CD8-positive, alpha-beta memory T cell (primary cell): ENCODE results near the gene LRBA. TPM values are rescaled to one million over a fixed set of nuclear protein-coding genes. Genes with fewer than 3 reads are reported as not detected.
A peak's percentile ranks its signal among the peaks of the same experiment; 100 is the strongest.
"Not testable (repeated sequence)": the region's sequence is repeated elsewhere in the genome, so short reads cannot be mapped to it uniquely, and the experiment has no call there.

Experiments
- CTCF ChIA-PET: fragments of 350-600 bp; sonication (Branson Sonifier 250); formaldehyde crosslinking; loops from one replicate; lab custom pipeline; 2021; ENCODE audit warnings: antibody characterized with exemption; lab: Charles Lee
- POLR2A ChIA-PET: fragments of 350-600 bp; sonication (Branson Sonifier 250); formaldehyde crosslinking; loops from one replicate; lab custom pipeline; 2021; ENCODE audit warnings: antibody characterized with exemption; lab: Charles Lee
- DNase-seq, 5 donors: peaks; one replicate each; pipeline versions ENCODE4 v3.0.0 to v3.0.0-alpha.2; 2020 to 2022; ENCODE audit warnings: mixed read lengths in 1 of 5
- H3K27ac ChIP-seq: one replicate; pipeline ENCODE4 v1.7.0; 2013; ENCODE audit warnings: low read depth, mild to moderate bottlenecking, low read length, moderate library complexity
- H3K27me3 ChIP-seq: 2 replicates; pipeline ENCODE4 v1.7.0; 2013; ENCODE audit warnings: low read length, mild to moderate bottlenecking; ENCODE audit not compliant: insufficient read depth, poor library complexity, severe bottlenecking
- H3K36me3 ChIP-seq: 2 replicates; pipeline ENCODE4 v1.7.0; 2013; ENCODE audit warnings: mild to moderate bottlenecking, low read length, moderate library complexity; ENCODE audit not compliant: insufficient read depth
- H3K4me1 ChIP-seq: 2 replicates; pipeline ENCODE4 v1.7.0; 2013; ENCODE audit warnings: mild to moderate bottlenecking, low read length, moderate library complexity; ENCODE audit not compliant: insufficient read depth
- H3K4me3 ChIP-seq: 2 replicates; pipeline ENCODE4 v1.7.0; 2013; ENCODE audit warnings: mild to moderate bottlenecking, low read length
- H3K9me3 ChIP-seq: 2 replicates; pipeline ENCODE4 v1.7.0; 2013; ENCODE audit warnings: mild to moderate bottlenecking, low read length
- H3K27ac Mint-ChIP-seq, 8 donors: one replicate each; pipeline ENCODE4 v1.8.0; 2020 to 2021; ENCODE audit warnings: mixed read lengths in 8 of 8, mild to moderate bottlenecking in 6 of 8, inconsistent platforms in 3 of 8, moderate library complexity in 3 of 8
- H3K27me3 Mint-ChIP-seq, 2 donors: one replicate each; pipeline ENCODE4 v1.8.0; 2020 to 2021; ENCODE audit warnings: mixed read lengths in 2 of 2, mild to moderate bottlenecking in 1 of 2, moderate library complexity in 1 of 2
- H3K36me3 Mint-ChIP-seq, 3 donors: one replicate each; pipeline ENCODE4 v1.8.0; 2020 to 2021; ENCODE audit warnings: mixed read lengths in 3 of 3, inconsistent platforms in 1 of 3, mild to moderate bottlenecking in 1 of 3
- H3K4me1 Mint-ChIP-seq, 3 donors: one replicate each; pipeline ENCODE4 v1.8.0; 2020 to 2021; ENCODE audit warnings: mixed read lengths in 3 of 3, inconsistent platforms in 1 of 3, mild to moderate bottlenecking in 1 of 3
- H3K4me3 Mint-ChIP-seq, 7 donors: one replicate each; pipeline ENCODE4 v1.8.0; 2020 to 2021; ENCODE audit warnings: mixed read lengths in 7 of 7, mild to moderate bottlenecking in 6 of 7, moderate library complexity in 4 of 7, inconsistent platforms in 2 of 7
- H3K9me3 Mint-ChIP-seq, 5 donors: one replicate each; pipeline ENCODE4 v1.8.0; 2020 to 2022; ENCODE audit warnings: mixed read lengths in 5 of 5, mild to moderate bottlenecking in 3 of 5, moderate library complexity in 2 of 5, inconsistent platforms in 1 of 5
- polyA plus RNA-seq: library from polyadenylated mRNA; unstranded; fragments of 300-500 nt; fragmentation: Illumina TruSeq; gene quantifications from one replicate; pipeline ENCODE4 v1.2.3, GENCODE V29; 2021
- total RNA-seq, 2 experiments: library from RNA; stranded (reverse); gene quantifications; one replicate each; pipeline ENCODE4 v1.2.3, GENCODE V29; 2021

The LRBA gene
- total and polyA plus RNA-seq, 3 experiments from 2014 or later = 25.9 to 61.9 (median 56.4) TPM

GRCh38 chr4:150970685-150971151 is 44.4 kb downstream of the LRBA start:
- no peaks in the 10 kb centered on the region for H3K36me3 ChIP-seq
- no peak overlapping the region for H3K4me3 ChIP-seq
- Mint-ChIP-seq H3K36me3 (peaks cover 0 to 1% (median 0%) of the 10 kb centered on the region in 3 donors), H3K27me3 (no peaks in the 10 kb centered on the region), H3K4me1 (peaks cover 66 to 83% (median 82%) of the 10 kb centered on the region in 3 donors), H3K9me3 (no peaks in the 10 kb centered on the region), H3K4me3 (peak overlapping the region in 1 of 7 donors; percentile 32), H3K27ac (peak overlapping the region in 4 of 8 donors; percentile 1 to 47 (median 30))
- DNase-seq = no peak
- ChIA-PET POLR2A (no interaction called here), CTCF (interaction anchor here (0.6 to 1.1 kb wide), 2 partner anchors 11 to 114 kb away, joined by 4 read pairs; no protein-coding TSS in a partner anchor)
- no peaks in the 10 kb centered on the region for H3K27me3 ChIP-seq
- peaks cover 19% of the 10 kb centered on the region for H3K4me1 ChIP-seq
- no peaks in the 10 kb centered on the region for H3K9me3 ChIP-seq
- no peak overlapping the region for H3K27ac ChIP-seq

DNA sequence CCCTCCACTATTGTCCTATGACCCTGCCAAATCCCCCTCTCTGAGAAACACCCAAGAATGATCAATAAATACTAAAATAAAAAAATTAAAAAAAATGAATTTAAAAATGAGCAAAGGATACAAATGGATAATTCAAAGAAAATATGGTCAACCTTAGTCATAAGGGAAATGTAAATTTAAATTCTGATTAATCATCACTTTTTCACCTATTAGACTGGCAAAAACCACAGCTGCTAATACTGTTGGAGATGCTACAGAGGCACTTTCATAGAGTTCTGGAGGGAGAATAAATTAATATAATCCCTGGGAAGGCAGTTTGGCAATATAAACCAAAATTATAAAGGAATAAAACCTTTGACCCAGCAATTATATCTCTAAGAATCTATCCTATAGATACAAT is 50.3 kb downstream of the LRBA start:
- Mint-ChIP-seq H3K36me3 (peaks cover 0 to 1% (median 0%) of the 10 kb centered on the region in 3 donors), H3K9me3 (no peaks in the 10 kb centered on the region), H3K27me3 (no peaks in the 10 kb centered on the region), H3K4me3 (no peak overlapping the region), H3K4me1 (peaks cover 37 to 62% (median 50%) of the 10 kb centered on the region in 3 donors), H3K27ac (no peak overlapping the region)
- H3K27ac ChIP-seq = no peak overlapping the region
- no peaks in the 10 kb centered on the region for H3K27me3 ChIP-seq
- no peaks in the 10 kb centered on the region for H3K36me3 ChIP-seq
- ChIA-PET CTCF (no interaction called here), POLR2A (no interaction called here)
- H3K9me3 ChIP-seq = no peaks in the 10 kb centered on the region
- H3K4me3 ChIP-seq = no peak overlapping the region
- no peaks in the 10 kb centered on the region for H3K4me1 ChIP-seq
- DNase-seq = no peak

GRCh38 chr4:150963602-150964345 is 51.3 kb downstream of the LRBA start:
- H3K4me3 Mint-ChIP-seq = peak overlapping the region in 1 of 7 donors; percentile 16
- H3K36me3 ChIP-seq, H3K27ac ChIP-seq, H3K27me3 ChIP-seq, H3K4me3 ChIP-seq, CTCF ChIA-PET, H3K4me1 ChIP-seq, DNase-seq, H3K27me3 Mint-ChIP-seq, H3K9me3 Mint-ChIP-seq, H3K36me3 Mint-ChIP-seq, H3K27ac Mint-ChIP-seq, POLR2A ChIA-PET, H3K9me3 ChIP-seq: not testable (repeated sequence)
- H3K4me1 Mint-ChIP-seq = peaks cover 30 to 55% (median 41%) of the 10 kb centered on the region in 3 donors

GRCh38 chr4:150962245-150962644 is 52.8 kb downstream of the LRBA start:
- peak overlapping the region in 5 of 8 donors; percentile 28 to 89 (median 53) for H3K27ac Mint-ChIP-seq
- CTCF ChIA-PET = interaction anchor here (1.8 kb wide), 1 partner anchor 19 kb away, joined by 6 read pairs; no protein-coding TSS in a partner anchor
- peaks cover 9 to 18% (median 12%) of the 10 kb centered on the region in 3 donors for H3K36me3 Mint-ChIP-seq
- H3K27me3 ChIP-seq = no peaks in the 10 kb centered on the region
- H3K9me3 ChIP-seq = no peaks in the 10 kb centered on the region
- peaks cover 24 to 52% (median 36%) of the 10 kb centered on the region in 3 donors for H3K4me1 Mint-ChIP-seq
- H3K36me3 ChIP-seq = peaks cover 7% of the 10 kb centered on the region
- H3K9me3 Mint-ChIP-seq = peaks cover 5 to 20% (median 12%) of the 10 kb centered on the region in 5 donors
- POLR2A ChIA-PET = no interaction called here
- H3K4me3 Mint-ChIP-seq = no peak overlapping the region
- H3K27ac ChIP-seq = no peak overlapping the region
- H3K4me3 ChIP-seq = no peak overlapping the region
- no peaks in the 10 kb centered on the region for H3K4me1 ChIP-seq
- no peak for DNase-seq
- no peaks in the 10 kb centered on the region for H3K27me3 Mint-ChIP-seq

DNA sequence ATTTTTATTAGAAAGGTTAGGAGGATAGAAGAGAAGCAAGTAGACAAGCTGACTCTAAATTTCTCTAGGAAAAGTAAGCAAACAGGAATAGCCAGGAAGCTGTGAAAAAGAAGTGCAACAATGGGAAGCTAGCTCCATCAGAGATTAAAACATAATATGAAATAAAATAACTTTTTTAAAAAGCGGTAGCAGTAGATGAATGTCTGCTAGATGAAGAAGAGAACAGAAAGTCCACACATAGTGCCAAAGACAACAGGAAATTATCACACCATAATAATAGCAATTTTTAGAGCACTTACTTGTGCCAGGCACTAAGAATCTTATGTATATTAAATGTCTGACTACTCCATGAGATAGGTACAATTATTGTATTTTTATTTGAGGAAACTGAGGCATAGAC is 53.5 kb downstream of the LRBA start:
- ChIA-PET POLR2A (no interaction called here), CTCF (interaction anchor here (1.8 kb wide), 1 partner anchor 19 kb away, joined by 6 read pairs; no protein-coding TSS in a partner anchor)
- Histone ChIP-seq H3K27ac (no peak overlapping the region), H3K4me3 (no peak overlapping the region), H3K27me3 (no peaks in the 10 kb centered on the region), H3K4me1 (no peaks in the 10 kb centered on the region), H3K9me3 (no peaks in the 10 kb centered on the region), H3K36me3 (peaks cover 7% of the 10 kb centered on the region)
- peaks cover 26 to 55% (median 38%) of the 10 kb centered on the region in 3 donors for H3K4me1 Mint-ChIP-seq
- no peak for DNase-seq
- H3K4me3 Mint-ChIP-seq = no peak overlapping the region
- H3K36me3 Mint-ChIP-seq = peaks cover 14 to 25% (median 18%) of the 10 kb centered on the region in 3 donors
- no peaks in the 10 kb centered on the region for H3K27me3 Mint-ChIP-seq
- H3K27ac Mint-ChIP-seq = peak overlapping the region in 4 of 8 donors; percentile 14 to 63 (median 52)
- H3K9me3 Mint-ChIP-seq = peaks cover 5 to 26% (median 17%) of the 10 kb centered on the region in 5 donors

GRCh38 chr4:150960818-150961217 is 54.3 kb downstream of the LRBA start:
- H3K4me3 Mint-ChIP-seq = no peak overlapping the region
- no peak overlapping the region for H3K27ac ChIP-seq
- no peaks in the 10 kb centered on the region for H3K9me3 ChIP-seq
- H3K4me3 ChIP-seq = no peak overlapping the region
- DNase-seq = peak in 1 of 5 donors; percentile 20
- H3K4me1 ChIP-seq = no peaks in the 10 kb centered on the region
- H3K36me3 ChIP-seq = peaks cover 7% of the 10 kb centered on the region
- CTCF ChIA-PET = interaction anchor here (1.8 kb wide), 1 partner anchor 20 kb away, joined by 6 read pairs; no protein-coding TSS in a partner anchor
- POLR2A ChIA-PET = no interaction called here
- H3K9me3 Mint-ChIP-seq = peaks cover 5 to 27% (median 17%) of the 10 kb centered on the region in 5 donors
- H3K4me1 Mint-ChIP-seq = peaks cover 30 to 59% (median 42%) of the 10 kb centered on the region in 3 donors
- no peaks in the 10 kb centered on the region for H3K27me3 ChIP-seq
- peaks cover 16 to 30% (median 18%) of the 10 kb centered on the region in 3 donors for H3K36me3 Mint-ChIP-seq
- H3K27ac Mint-ChIP-seq = peak overlapping the region in 2 of 8 donors; percentile 19 to 22
- no peaks in the 10 kb centered on the region for H3K27me3 Mint-ChIP-seq

DNA sequence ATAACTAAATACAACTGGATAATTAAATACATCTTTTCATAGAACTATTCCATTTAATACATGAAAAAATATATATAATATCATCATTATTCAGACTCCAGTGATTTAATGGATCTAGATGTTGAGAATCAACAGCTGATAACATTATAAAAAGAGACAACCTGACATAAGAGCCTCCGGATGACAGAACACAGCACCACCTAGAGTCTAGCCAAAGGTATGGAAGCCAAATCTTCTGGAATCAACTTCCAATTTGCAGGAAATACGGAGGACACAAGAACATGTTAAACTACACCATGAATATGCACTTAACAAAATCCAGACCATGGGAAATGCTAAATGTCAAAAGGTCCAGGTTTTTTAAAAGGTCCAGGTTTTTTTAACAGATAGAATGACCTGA is 55.0 kb downstream of the LRBA start:
- H3K9me3 ChIP-seq = no peaks in the 10 kb centered on the region
- ChIA-PET POLR2A (no interaction called here), CTCF (no interaction called here)
- H3K4me3 ChIP-seq = no peak overlapping the region
- DNase-seq = no peak
- peaks cover 27 to 57% (median 40%) of the 10 kb centered on the region in 3 donors for H3K4me1 Mint-ChIP-seq
- H3K36me3 ChIP-seq = peaks cover 7% of the 10 kb centered on the region
- no peak overlapping the region for H3K27ac Mint-ChIP-seq
- H3K9me3 Mint-ChIP-seq = peaks cover 5 to 27% (median 17%) of the 10 kb centered on the region in 5 donors
- peaks cover 16 to 30% (median 18%) of the 10 kb centered on the region in 3 donors for H3K36me3 Mint-ChIP-seq
- no peaks in the 10 kb centered on the region for H3K27me3 ChIP-seq
- no peak overlapping the region for H3K27ac ChIP-seq
- no peak overlapping the region for H3K4me3 Mint-ChIP-seq
- H3K27me3 Mint-ChIP-seq = no peaks in the 10 kb centered on the region
- H3K4me1 ChIP-seq = no peaks in the 10 kb centered on the region

GRCh38 chr4:150957981-150958380 is 57.1 kb downstream of the LRBA start:
- H3K9me3 ChIP-seq, H3K27ac ChIP-seq, H3K4me1 ChIP-seq, POLR2A ChIA-PET, DNase-seq, H3K4me3 Mint-ChIP-seq, H3K27me3 ChIP-seq, H3K36me3 ChIP-seq, H3K4me3 ChIP-seq, CTCF ChIA-PET, H3K27me3 Mint-ChIP-seq, H3K27ac Mint-ChIP-seq: not testable (repeated sequence)
- Mint-ChIP-seq H3K4me1 (peaks cover 30 to 58% (median 44%) of the 10 kb centered on the region in 3 donors), H3K9me3 (peaks cover 5 to 27% (median 17%) of the 10 kb centered on the region in 5 donors), H3K36me3 (peaks cover 16 to 30% (median 18%) of the 10 kb centered on the region in 3 donors)
